ENCODE data around the gene IL1RL2.

IL1RL2 gene

GRCh38 chr2:102194609-102195268 lies 7.9 kb downstream of the IL1RL2 start:
- no peak for TF ChIP-seq POLR2AphosphoS5 (IDR thresholded peaks at IDR 0.05; ENCODE audit: low read depth)
- no peak for TF ChIP-seq REST (IDR thresholded peaks at IDR 0.05; ENCODE audit: insufficient replicate concordance, low read depth)
- TF ChIP-seq GABPA (IDR thresholded peaks at IDR 0.05; ENCODE audit: low read depth) = no peak
- no peak for TF ChIP-seq CTCF (IDR thresholded peaks at IDR 0.05; ENCODE audit: insufficient read depth, low read length)
- TF ChIP-seq SPI1 (IDR thresholded peaks at IDR 0.05; ENCODE audit: borderline replicate concordance, low read depth) = no peak
- H3K27me3 ChIP-seq (ENCODE audit: insufficient read depth, poor library complexity, severe bottlenecking) = no peaks in the 10 kb centered on the region
- no peak overlapping the region for H3K4me3 ChIP-seq (replicated peaks; ENCODE audit: insufficient read depth, low read length)
- no peak for DNase-seq (ENCODE audit: low read depth in 1 of 2, low spot score in 1 of 2)
- no peak overlapping the region for H3K27ac ChIP-seq (replicated peaks)

GRCh38 chr2:102197389-102198137 lies 10.7 kb downstream of the IL1RL2 start:
- H3K4me3 ChIP-seq (replicated peaks; ENCODE audit: insufficient read depth, low read length) = no peak overlapping the region
- DNase-seq (ENCODE audit: low read depth in 1 of 2, low spot score in 1 of 2) = no peak
- TF ChIP-seq SPI1 (IDR thresholded peaks at IDR 0.05; ENCODE audit: borderline replicate concordance, low read depth) (no peak), REST (IDR thresholded peaks at IDR 0.05; ENCODE audit: insufficient replicate concordance, low read depth) (no peak), CTCF (IDR thresholded peaks at IDR 0.05; ENCODE audit: insufficient read depth, low read length) (no peak), POLR2AphosphoS5 (IDR thresholded peaks at IDR 0.05; ENCODE audit: low read depth) (no peak), GABPA (IDR thresholded peaks at IDR 0.05; ENCODE audit: low read depth) (no peak)
- H3K27me3 ChIP-seq (ENCODE audit: insufficient read depth, poor library complexity, severe bottlenecking) = no peaks in the 10 kb centered on the region
- no peak overlapping the region for H3K27ac ChIP-seq (replicated peaks)

- H3K27ac ChIP-seq (replicated peaks) = no peak overlapping the region
- no peak for DNase-seq (ENCODE audit: low read depth in 1 of 2, low spot score in 1 of 2)
- H3K27me3 ChIP-seq (ENCODE audit: insufficient read depth, poor library complexity, severe bottlenecking) = no peaks in the 10 kb centered on the region
- H3K4me3 ChIP-seq (replicated peaks; ENCODE audit: insufficient read depth, low read length) = no peak overlapping the region
- no peak for TF ChIP-seq GABPA (IDR thresholded peaks at IDR 0.05; ENCODE audit: low read depth)
- no peak for TF ChIP-seq POLR2AphosphoS5 (IDR thresholded peaks at IDR 0.05; ENCODE audit: low read depth)
- TF ChIP-seq CTCF (IDR thresholded peaks at IDR 0.05; ENCODE audit: insufficient read depth, low read length) = no peak
- no peak for TF ChIP-seq REST (IDR thresholded peaks at IDR 0.05; ENCODE audit: insufficient replicate concordance, low read depth)
- no peak for TF ChIP-seq SPI1 (IDR thresholded peaks at IDR 0.05; ENCODE audit: borderline replicate concordance, low read depth)
These were observed 13.7 kb downstream of the IL1RL2 start for GRCh38 chr2:102200539-102200938.

All from HL-60 (cell line).